CD4-positive, alpha-beta T cell treated with Interleukin-15 for 4 hours (primary cell): ENCODE measurements around the gene KCNK3.

Experiments used
- DNase-seq: peaks from one replicate; pipeline ENCODE4 v3.0.0-alpha.2; 2020; ENCODE audit warnings: low spot score

Gene KCNK3

DNA sequence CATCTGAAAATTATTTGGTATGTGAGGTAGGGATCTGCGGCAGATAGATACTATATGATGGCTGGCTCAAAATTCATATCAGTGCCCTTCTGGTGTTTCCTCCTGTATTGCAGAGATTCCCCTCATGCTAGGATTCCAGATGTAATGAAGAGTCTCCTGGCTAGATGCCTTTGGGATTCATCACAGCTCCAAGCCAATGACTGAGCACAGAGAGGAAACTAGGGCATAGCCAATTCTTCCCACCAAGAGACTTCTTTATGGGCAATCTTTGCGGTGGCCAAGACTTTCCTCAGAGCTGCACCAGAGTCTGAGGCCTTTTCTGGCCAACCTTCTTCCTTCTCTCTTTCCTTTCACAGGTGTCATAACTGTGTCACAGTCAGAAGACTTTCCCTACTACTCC is 25.9 kb upstream of the KCNK3 start:
- DNase-seq: no peak

DNA sequence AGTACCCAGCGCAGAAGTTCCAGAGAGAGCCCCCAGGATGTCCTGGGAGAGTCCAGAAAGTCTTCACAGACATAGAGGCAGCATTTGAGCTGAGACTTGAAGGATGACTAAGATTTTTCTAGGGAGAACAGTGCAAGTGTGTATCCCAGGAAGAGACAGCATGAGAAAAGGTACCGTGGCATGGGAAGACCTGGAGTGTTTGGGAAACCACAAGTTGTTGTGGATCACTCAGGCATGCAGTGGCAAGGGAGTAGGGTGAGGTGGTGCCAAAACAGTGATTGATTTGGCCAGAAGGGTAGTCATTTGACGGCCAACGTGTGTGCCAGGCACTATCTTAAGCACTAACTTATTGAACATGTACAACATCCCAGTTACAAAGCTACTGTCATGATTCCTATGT is 24.5 kb upstream of the KCNK3 start:
- no peak for DNase-seq

DNA sequence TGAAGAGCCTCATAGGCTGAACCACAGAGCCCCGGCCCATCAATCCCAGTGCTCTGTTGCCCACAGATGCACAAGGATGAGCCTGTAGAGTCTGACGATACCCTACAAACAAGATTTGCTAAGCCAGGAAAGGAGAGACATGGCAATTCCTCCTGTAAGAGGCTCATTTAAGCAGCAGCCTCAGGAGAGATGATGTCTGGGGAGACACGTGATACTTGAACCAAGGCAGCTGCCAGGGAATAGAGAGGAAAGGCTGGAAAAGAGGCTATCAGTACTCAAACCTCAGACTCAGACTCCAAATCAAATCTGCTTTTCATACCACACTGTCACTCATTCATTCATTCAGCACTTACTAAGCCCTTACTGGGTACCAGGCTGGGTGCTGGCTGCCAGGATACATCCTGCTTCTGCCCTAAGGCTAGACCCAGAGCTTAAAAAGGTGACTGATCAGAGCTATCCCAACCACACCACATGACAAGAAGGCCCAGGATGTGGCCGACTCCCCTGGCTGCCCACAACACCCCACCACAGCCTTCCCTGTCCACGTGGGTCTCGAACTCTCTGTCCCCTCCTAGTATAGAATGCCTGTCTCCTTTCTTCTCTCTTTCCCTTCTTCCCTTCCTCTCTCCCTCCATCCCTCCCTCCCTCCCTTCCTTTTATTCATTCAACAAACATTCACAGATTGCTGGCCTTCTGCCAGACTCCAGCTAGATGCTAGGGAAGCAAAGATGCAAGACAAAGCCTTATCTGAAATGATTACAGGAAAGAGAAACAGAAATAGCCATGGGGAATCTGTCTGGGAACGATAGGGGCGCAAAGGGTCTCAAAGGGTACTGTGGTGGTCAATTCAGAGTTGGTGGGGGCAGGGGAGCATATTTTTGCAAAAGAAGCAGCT is 23.4 kb upstream of the KCNK3 start:
- DNase-seq: no peak

DNA sequence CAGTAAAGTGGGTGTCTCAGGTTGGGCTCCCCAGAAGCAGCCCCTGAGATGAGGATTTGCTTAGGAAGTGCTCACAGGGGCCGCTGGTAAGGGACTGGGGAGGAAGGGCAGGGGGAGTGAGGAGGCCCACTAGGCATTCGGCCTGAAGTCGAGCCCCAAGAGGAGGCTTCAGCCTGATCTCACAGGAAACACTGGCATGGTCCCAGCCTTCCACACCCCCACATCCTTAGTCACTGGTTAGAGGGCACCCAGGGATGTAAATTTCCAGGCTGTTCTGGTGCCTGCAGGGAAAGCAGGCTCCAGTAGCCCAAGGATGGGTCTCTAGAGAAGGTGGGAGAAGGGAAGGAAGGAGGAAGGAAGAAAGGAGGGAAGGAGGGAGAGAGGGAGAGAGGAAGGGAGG is 22.4 kb upstream of the KCNK3 start:
- no peak for DNase-seq

DNA sequence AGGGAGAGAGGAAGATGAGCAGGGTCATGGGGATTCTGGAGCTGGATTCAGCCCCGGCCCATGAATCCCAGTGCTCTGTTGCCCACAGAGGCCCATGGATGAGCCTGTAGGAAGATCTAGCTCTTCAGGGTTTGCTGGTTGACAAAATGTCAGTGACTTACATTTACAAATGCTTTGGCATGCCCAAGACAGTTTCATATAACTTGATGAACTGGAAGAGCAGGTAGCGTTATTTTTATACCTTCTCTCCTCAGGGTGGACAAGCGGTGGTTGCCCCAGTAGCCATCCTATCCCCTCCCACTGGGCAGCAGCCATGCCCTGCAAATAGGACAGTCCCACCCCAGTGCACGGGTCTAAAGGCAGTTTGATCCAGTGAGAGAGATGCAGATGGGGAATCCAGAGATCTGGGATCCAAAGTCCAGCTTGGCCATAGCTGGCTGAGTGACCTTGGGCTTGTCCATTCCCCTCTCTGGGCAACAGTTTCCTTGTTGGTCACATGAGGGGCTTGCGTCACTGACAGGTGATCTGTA is 21.5 kb upstream of the KCNK3 start:
- DNase-seq: no peak

DNA sequence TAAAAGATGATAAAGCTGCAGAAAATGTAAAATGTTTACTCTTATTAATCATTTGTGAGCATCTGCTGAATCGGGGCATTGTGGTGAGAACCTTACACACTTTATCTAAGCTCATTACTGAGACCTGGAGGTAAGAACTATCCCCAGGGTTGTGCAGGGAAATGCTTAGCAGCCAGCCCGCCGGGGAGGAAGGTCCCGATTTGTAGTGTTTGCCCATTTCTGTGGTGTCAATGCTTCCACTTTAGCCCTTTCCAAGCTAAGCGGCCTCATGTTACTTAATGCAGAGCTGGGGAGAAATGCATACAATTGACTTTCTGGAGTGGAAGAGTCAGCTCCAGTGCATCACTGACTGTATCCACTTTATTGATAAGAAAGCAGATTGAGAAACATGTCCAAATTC is 20.8 kb upstream of the KCNK3 start:
- DNase-seq: no peak

DNA sequence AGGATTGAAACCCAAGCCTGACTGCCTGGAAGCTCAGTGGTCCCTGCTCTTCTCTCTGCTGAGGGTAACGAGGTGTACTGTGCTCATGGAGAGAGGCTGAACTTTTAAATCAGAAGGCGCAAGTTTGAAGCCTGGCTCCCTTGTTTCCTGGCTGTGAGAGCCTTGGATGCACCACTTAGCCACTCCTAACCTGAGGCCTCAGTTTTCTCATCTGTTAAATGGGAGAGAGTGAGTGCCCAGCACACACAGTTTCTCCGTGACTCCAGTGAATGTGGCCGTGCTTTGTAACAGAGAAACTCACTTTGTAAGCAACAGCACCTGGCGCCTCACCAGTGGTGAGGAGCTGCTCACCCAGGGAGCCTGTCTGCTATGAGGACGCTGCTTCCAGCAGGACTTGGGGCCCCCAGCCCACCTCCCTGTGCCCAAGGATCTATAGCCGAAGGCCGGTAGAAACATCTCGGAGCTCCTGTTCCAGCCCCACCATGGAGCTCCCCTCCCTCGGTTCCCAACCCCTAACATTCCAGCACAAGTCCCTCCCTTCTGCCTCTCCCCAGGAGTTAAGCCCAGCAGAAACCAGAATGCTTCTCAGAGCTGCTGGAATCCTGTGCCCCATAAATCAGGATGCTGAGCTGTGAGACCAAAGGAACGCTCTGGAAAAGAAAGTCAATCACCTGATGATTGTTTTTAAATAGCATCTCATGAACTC is 20.3 kb upstream of the KCNK3 start:
- no peak for DNase-seq

DNA sequence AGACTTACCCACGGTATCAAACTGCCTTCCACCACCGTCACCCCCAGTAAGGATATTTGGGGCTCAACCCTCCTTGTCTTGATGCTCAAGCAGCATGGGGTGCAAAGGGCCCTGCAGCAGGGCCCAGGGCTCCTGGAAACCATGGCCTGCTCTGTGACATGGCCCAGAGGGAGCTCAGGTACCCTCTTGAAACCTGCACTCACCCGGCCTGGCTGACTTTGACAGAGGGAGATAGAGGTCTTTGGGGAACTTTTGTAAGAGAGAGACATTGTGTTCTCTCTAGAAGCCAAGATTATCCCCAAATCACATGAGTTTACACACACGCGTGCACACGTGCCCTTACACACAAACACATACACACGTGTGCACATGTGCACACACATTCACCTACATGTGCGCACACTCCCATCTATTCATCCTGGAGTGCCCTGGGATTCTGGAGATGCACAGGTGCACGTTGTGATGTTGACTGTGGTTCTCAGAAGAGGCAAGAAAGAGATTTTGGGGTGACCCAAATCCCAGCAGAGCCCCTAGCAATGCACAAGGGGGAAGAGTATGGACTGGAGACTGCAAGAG is 19.6 kb upstream of the KCNK3 start:
- DNase-seq: no peak

GRCh38 chr2:26674002-26674751 is 18.3 kb upstream of the KCNK3 start:
- DNase-seq: no peak

GRCh38 chr2:26674771-26675170 is 17.8 kb upstream of the KCNK3 start:
- no peak for DNase-seq

GRCh38 chr2:26675651-26676255 is 16.8 kb upstream of the KCNK3 start:
- DNase-seq: no peak

GRCh38 chr2:26678035-26678434 is 14.5 kb upstream of the KCNK3 start:
- DNase-seq: no peak

DNA sequence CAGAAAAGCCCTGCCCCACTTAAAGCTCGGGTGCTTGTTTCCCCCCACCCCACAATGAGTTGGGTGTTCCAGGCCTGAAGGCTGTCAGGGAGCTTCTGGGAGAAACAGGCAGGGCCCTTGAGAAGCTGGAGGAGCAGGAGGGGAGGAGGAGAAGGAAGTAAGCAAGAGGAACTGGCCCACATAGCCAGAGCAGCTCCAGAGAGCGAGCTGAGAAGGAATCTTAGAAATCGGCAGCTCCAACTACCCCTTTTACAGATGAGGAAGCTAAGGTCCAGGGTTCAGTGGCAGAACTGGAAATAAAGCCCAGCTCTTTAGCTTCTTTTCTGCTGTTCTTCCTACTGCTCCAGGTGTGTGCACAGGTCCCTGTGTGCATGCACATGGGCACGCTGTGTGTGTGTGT is 12.7 kb upstream of the KCNK3 start:
- DNase-seq: no peak

GRCh38 chr2:26681656-26682055 is 10.9 kb upstream of the KCNK3 start:
- no peak for DNase-seq

- no peak for DNase-seq
Measured at GRCh38 chr2:26682155-26682554, 10.4 kb upstream of the KCNK3 start.

GRCh38 chr2:26683583-26683982 is 8.9 kb upstream of the KCNK3 start:
- no peak for DNase-seq

DNA sequence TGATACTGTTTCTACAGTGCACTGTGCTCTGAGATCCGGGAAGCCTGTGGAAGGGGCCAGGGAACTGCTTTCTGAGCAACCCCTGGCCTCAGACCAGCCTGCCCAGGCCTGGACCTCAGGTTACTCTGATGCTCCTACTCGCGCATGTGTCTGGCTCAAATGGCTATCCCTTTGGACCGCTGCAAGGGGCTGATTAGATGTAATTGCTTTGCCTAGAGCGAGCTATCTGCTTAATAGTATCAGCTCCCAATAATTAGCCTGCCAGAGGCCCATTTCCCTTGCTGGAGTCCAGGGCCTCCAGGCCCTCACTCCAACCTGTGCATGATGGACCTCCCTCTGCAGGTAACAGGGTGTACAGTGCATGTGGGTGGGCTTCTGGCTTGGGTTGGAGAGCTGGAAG is 7.2 kb upstream of the KCNK3 start:
- DNase-seq: no peak

- DNase-seq: no peak
Measured at GRCh38 chr2:26685989-26686839, 6.3 kb upstream of the KCNK3 start.

DNA sequence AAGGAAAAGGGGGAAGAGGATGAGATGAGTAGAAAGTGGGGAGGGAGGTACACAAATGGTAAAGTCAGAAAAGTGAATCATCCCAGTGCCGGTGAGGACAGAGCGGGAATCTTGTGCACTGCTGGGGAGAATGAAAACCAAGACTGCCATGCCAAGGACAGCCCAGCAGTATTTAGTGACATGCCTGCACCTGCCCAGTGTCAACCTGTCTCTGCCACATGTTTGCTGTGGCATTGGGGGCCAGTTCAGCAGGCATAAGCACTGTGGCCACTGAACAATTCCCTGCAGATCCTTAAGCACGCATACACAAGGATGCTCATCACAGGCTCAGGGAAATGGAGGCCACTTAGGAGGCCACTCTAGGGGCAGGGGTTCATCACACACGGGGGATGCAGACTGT is 5.2 kb upstream of the KCNK3 start:
- DNase-seq: no peak

GRCh38 chr2:26687801-26688200 is 4.7 kb upstream of the KCNK3 start:
- DNase-seq: no peak

- DNase-seq: no peak
Measured at GRCh38 chr2:26691161-26691560, 1.4 kb upstream of the KCNK3 start.
